ENCODE measurements around the gene SERPINB6. TPM values are rescaled to one million over a fixed set of nuclear protein-coding genes. Genes with fewer than 3 reads are reported as not detected.
A peak's percentile ranks its signal among the peaks of the same experiment; 100 is the strongest.

Gene SERPINB6
- total RNA-seq, 1 donor from 2014 or later: 48.7 TPM

- Histone ChIP-seq H3K27me3 (ENCODE audit: control insufficient read depth, insufficient read depth, low read length) (no peaks in the 10 kb centered on the region), H3K36me3 (ENCODE audit: control insufficient read depth, insufficient read depth, low read length) (no peaks in the 10 kb centered on the region), H3K4me3 (ENCODE audit: low read depth, low read length) (no peak overlapping the region)
- no peak for TF ChIP-seq CTCF (IDR thresholded peaks at IDR 0.05; ENCODE audit: insufficient read depth, low read length, severe bottlenecking)
- FAIRE-seq (no peak), DNase-seq (ENCODE audit: low read depth) (no peak)
Observed at GRCh38 chr6:2993755-2994317, 22.5 kb upstream of the SERPINB6 start.

DNA sequence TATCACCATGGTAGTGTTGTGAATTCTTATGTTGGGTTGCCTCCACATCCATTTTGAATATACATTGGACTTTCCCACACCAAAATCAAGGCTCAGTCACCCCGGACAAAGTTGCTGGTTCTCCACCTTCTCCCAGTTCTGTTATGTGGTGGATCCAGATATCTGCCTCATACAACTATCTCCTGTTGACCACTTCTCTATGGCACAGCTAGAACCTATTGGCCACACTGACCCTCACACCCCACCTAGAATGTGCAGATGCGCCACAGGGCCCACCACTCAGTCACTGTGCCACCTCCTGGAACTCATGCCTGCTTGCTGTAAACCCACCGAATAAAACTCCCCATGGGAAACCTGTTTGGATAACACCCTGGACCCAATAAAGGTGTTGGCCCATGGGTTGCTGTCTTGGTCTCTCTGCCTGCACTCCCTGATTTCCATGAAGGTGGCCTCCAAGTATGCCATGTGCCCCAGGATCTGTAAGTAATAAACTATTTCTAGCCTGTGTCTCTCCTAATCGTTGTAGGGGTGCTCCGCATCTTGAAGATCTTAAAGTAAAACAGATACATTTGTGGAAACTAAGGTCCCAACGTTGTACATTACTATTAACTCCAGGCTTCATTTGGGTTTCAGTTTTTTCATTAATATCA, 21.1 kb upstream of the SERPINB6 start:
- H3K4me3 ChIP-seq (ENCODE audit: low read depth, low read length): no peak overlapping the region
- TF ChIP-seq CTCF (IDR thresholded peaks at IDR 0.05; ENCODE audit: insufficient read depth, low read length, severe bottlenecking): no peak
- no peaks in the 10 kb centered on the region for H3K36me3 ChIP-seq (ENCODE audit: control insufficient read depth, insufficient read depth, low read length)
- FAIRE-seq (no peak), DNase-seq (ENCODE audit: low read depth) (no peak)
- H3K27me3 ChIP-seq (ENCODE audit: control insufficient read depth, insufficient read depth, low read length): no peaks in the 10 kb centered on the region

DNA sequence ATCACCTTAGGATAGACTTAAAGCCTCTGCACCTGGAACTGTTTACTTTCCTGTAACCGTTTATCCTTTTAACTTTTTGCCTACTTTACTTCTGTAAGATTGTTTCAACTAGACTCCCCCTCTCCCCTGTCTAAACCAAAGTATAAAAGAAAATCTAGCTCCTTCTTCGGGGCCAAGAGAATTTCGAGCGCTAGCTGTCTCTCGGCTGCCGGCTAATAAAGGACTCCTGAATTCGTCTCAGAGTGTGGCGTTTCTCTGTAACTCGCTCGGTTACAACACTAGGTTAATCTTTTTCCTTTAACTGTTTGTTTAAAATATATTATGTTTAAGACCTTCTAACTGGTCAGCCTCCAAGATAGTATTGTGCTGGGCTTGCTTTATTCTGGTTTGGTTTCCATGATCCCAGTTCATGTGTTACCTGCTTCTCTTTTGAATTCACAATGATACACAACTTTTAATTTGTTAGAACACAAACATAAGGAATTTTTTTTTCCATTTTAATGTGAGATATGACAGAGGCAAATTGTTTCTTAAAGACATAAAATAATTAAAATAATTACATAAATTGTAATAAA, 19.7 kb upstream of the SERPINB6 start:
- peak overlapping the region; percentile 69 for H3K4me3 ChIP-seq (ENCODE audit: low read depth, low read length)
- no peaks in the 10 kb centered on the region for H3K36me3 ChIP-seq (ENCODE audit: control insufficient read depth, insufficient read depth, low read length)
- TF ChIP-seq CTCF (IDR thresholded peaks at IDR 0.05; ENCODE audit: insufficient read depth, low read length, severe bottlenecking): no peak
- FAIRE-seq (no peak), DNase-seq (ENCODE audit: low read depth) (no peak)
- no peaks in the 10 kb centered on the region for H3K27me3 ChIP-seq (ENCODE audit: control insufficient read depth, insufficient read depth, low read length)

DNA sequence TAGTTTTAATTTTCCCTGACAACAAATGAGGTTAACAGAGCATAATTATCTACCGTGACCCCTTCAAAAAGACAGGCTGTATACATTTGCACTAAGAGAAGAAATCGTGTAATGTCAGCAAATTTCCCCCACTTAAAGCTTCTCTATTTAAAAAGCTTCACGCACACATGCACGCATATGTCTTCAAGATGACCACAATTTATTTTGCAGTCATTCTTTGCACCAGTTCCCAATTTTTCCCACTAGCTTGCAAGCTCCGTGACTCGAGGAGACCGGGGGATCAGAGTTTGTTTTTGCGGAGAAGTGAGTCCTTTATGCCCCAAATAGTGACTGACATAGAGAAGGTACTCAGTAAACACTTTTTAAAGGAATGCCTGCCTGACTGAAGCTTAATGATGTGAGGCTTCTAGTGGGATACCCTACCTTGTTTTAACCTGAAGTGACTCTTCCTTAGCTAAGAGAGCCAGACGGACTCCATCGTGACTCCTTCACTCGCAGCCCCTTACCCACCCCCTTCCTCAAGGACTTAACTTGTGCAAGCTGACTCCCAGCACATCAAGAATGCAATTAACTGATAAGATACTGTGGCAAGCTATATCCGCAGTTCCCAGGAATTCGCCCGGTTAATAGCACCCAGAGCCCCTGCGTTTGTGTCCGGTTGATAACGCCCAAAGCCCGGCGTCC, 19.0 kb upstream of the SERPINB6 start:
- H3K4me3 ChIP-seq (ENCODE audit: low read depth, low read length): peak overlapping the region; percentile 69
- DNase-seq (ENCODE audit: low read depth) (peak; percentile 41), FAIRE-seq (no peak)
- H3K27me3 ChIP-seq (ENCODE audit: control insufficient read depth, insufficient read depth, low read length): no peaks in the 10 kb centered on the region
- TF ChIP-seq CTCF (IDR thresholded peaks at IDR 0.05; ENCODE audit: insufficient read depth, low read length, severe bottlenecking): no peak
- no peaks in the 10 kb centered on the region for H3K36me3 ChIP-seq (ENCODE audit: control insufficient read depth, insufficient read depth, low read length)

GRCh38 chr6:2989332-2990247, 18.2 kb upstream of the SERPINB6 start:
- Histone ChIP-seq H3K4me3 (ENCODE audit: low read depth, low read length) (peak overlapping the region; percentile 69), H3K27me3 (ENCODE audit: control insufficient read depth, insufficient read depth, low read length) (no peaks in the 10 kb centered on the region), H3K36me3 (ENCODE audit: control insufficient read depth, insufficient read depth, low read length) (no peaks in the 10 kb centered on the region)
- no peak for TF ChIP-seq CTCF (IDR thresholded peaks at IDR 0.05; ENCODE audit: insufficient read depth, low read length, severe bottlenecking)
- FAIRE-seq: no peak
- DNase-seq (ENCODE audit: low read depth): peak; percentile 92
